CD4-positive, alpha-beta T cell (primary cell): ENCODE measurements around the gene FJX1. TPM values are rescaled to one million over a fixed set of nuclear protein-coding genes. Genes with fewer than 3 reads are reported as not detected.

Source experiments
- ATAC-seq: fragments of 200-7000 bp; cut with Tn5 transposase; one replicate; pipeline ENCODE4 v1.10.0; 2022; ENCODE audit warnings: mild to moderate bottlenecking; ENCODE audit not compliant: poor library complexity
- CTCF ChIA-PET: fragments of 350-600 bp; sonication (Branson Sonifier 250); formaldehyde crosslinking; loops from one replicate; lab custom pipeline; 2021; ENCODE audit warnings: antibody characterized with exemption, inconsistent platforms; lab: Charles Lee
- POLR2A ChIA-PET: fragments of 350-600 bp; sonication (Branson Sonifier 250); formaldehyde crosslinking; loops from one replicate; lab custom pipeline; 2021; ENCODE audit warnings: antibody characterized with exemption, inconsistent platforms; lab: Charles Lee
- DNase-seq, 14 experiments: peaks; one replicate each; pipeline ENCODE4 v3.0.0-alpha.2; 2013 to 2020; ENCODE audit warnings: mixed read lengths in 2 of 14
- H3K27ac ChIP-seq, 2 donors: one replicate each; pipeline versions ENCODE4 v1.5.1 to v1.7.0; 2013; ENCODE audit warnings: low read length in 2 of 2, low read depth in 1 of 2, mild to moderate bottlenecking in 1 of 2
- H3K27me3 ChIP-seq, 2 experiments: 1 replicate in 1 of 2; 2 replicates in 1 of 2; pipeline versions ENCODE4 v1.6.1 to v1.7.0; 2013; ENCODE audit warnings: low read length in 2 of 2, control low read depth in 1 of 2, mild to moderate bottlenecking in 1 of 2, moderate library complexity in 1 of 2; ENCODE audit not compliant: insufficient read depth in 2 of 2, control insufficient read depth in 1 of 2
- H3K36me3 ChIP-seq: one replicate; pipeline ENCODE4 v1.6.1; 2013; ENCODE audit warnings: low read length, control low read depth; ENCODE audit not compliant: insufficient read depth
- H3K4me1 ChIP-seq: one replicate; pipeline ENCODE4 v1.6.1; 2013; ENCODE audit warnings: low read length, control low read depth; ENCODE audit not compliant: insufficient read depth
- H3K4me3 ChIP-seq: one replicate; pipeline ENCODE4 v1.5.1; 2013; ENCODE audit warnings: mild to moderate bottlenecking, low read length, moderate library complexity
- H3K9me3 ChIP-seq, 2 experiments: 1 replicate in 1 of 2; 2 replicates in 1 of 2; pipeline versions ENCODE4 v1.6.1 to v1.7.0; 2013; ENCODE audit warnings: low read length in 2 of 2, mild to moderate bottlenecking in 2 of 2, control low read depth in 1 of 2, moderate library complexity in 1 of 2; ENCODE audit not compliant: control insufficient read depth in 1 of 2, insufficient read depth in 1 of 2
- H3K27ac Mint-ChIP-seq: one replicate; pipeline ENCODE4 v1.8.0; 2020; ENCODE audit warnings: mixed read lengths
- H3K27me3 Mint-ChIP-seq: one replicate; pipeline ENCODE4 v1.8.0; 2021; ENCODE audit warnings: mixed read lengths
- H3K36me3 Mint-ChIP-seq: one replicate; pipeline ENCODE4 v1.8.0; 2021; ENCODE audit warnings: low read depth, mixed read lengths
- H3K4me1 Mint-ChIP-seq: one replicate; pipeline ENCODE4 v1.8.0; 2021; ENCODE audit warnings: low read depth, mixed read lengths
- H3K4me3 Mint-ChIP-seq: one replicate; pipeline ENCODE4 v1.8.0; 2020; ENCODE audit warnings: mild to moderate bottlenecking, mixed read lengths
- H3K9me3 Mint-ChIP-seq: one replicate; pipeline ENCODE4 v1.8.0; 2020; ENCODE audit warnings: mixed read lengths
- intact Hi-C, 2 experiments: fragments of 100-400 bp; cut with DNase I in 1 of 2; cut with micrococcal nuclease in 1 of 2; formaldehyde crosslinking; loops; one replicate each; pipeline versions ENCODE4 v1.15.1 to v1.9.0; 2023 to 2025; cut with DNase I, micrococcal nuclease
- total RNA-seq, 174 experiments: library from RNA in 2 of 174; stranded (reverse) in 2 of 174; gene quantifications; one replicate each; pipeline ENCODE4 v1.2.3 and lab custom pipeline; 2021 to 2026
- TF ChIP-seq, protein P1 (sequence below): fragments of 200-600 bp; IDR thresholded peaks from one replicate; pipeline ENCODE4 v1.8.0; 2022; ENCODE audit warnings: antibody characterized with exemption, mild to moderate bottlenecking

FJX1 gene
- total RNA-seq, 2 experiments from 2014 or later = not detected

DNA sequence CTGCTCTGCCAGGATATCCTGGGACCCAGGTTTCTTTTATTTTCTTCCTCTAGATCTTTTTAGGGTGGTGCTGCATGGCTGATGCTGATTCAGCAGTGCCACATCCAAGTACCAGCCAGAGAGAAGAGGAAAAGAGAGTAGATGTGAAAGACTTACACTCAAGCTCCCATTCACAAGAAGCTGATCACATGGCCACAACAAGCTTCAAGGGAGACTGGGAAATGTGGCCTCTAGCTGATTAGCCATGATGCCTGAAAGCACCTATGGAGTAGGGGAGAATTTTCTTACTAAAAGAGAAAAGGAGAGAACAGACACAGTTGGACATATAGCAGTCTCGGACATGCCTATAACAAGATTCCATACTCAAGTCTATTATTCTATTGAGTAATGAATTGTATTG is 34.4 kb upstream of the FJX1 start:
- H3K36me3 Mint-ChIP-seq = no peaks in the 10 kb centered on the region
- CTCF ChIA-PET = no interaction called here
- POLR2A ChIA-PET = no interaction called here

DNA sequence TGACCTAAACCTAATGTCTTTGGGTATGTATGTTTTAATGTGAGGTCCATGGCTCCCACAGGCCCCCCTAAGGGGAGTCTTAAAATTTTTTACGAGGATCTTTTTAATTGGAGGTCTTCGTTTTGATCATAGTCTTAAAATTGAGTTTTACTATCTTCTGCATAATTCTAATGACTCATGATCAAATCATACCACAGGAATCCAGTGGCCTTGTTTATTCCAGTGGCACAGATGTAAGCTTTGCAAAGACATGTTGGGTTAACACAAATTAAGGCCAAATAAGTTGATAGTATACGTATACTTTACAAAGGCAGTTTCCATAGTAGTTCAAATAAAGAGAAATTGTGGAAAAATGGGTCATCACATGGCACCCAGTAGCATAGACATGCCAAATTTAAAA is 33.9 kb upstream of the FJX1 start:
- intact Hi-C loops = no loop called here
- TF ChIP-seq, protein P1, sequence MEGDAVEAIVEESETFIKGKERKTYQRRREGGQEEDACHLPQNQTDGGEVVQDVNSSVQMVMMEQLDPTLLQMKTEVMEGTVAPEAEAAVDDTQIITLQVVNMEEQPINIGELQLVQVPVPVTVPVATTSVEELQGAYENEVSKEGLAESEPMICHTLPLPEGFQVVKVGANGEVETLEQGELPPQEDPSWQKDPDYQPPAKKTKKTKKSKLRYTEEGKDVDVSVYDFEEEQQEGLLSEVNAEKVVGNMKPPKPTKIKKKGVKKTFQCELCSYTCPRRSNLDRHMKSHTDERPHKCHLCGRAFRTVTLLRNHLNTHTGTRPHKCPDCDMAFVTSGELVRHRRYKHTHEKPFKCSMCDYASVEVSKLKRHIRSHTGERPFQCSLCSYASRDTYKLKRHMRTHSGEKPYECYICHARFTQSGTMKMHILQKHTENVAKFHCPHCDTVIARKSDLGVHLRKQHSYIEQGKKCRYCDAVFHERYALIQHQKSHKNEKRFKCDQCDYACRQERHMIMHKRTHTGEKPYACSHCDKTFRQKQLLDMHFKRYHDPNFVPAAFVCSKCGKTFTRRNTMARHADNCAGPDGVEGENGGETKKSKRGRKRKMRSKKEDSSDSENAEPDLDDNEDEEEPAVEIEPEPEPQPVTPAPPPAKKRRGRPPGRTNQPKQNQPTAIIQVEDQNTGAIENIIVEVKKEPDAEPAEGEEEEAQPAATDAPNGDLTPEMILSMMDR = no peak
- DNase-seq = no peak
- Histone ChIP-seq H3K4me1 (no peaks in the 10 kb centered on the region), H3K36me3 (no peaks in the 10 kb centered on the region), H3K9me3 (no peaks in the 10 kb centered on the region), H3K27me3 (peaks cover 6 to 25% of the 10 kb centered on the region in 2 experiments), H3K4me3 (no peak overlapping the region), H3K27ac (no peak overlapping the region)
- Mint-ChIP-seq H3K4me3 (no peak overlapping the region), H3K27ac (no peak overlapping the region), H3K9me3 (no peaks in the 10 kb centered on the region), H3K36me3 (no peaks in the 10 kb centered on the region), H3K4me1 (no peaks in the 10 kb centered on the region), H3K27me3 (peaks cover 76% of the 10 kb centered on the region)
- ChIA-PET POLR2A (no interaction called here), CTCF (no interaction called here)
- ATAC-seq = no peak

More for the DNA sequence above, 34.4 kb upstream of the FJX1 start:
- Histone ChIP-seq H3K27me3 (peaks cover 6 to 25% of the 10 kb centered on the region in 2 experiments), H3K36me3 (no peaks in the 10 kb centered on the region), H3K9me3 (no peaks in the 10 kb centered on the region), H3K4me3 (no peak overlapping the region), H3K4me1 (no peaks in the 10 kb centered on the region), H3K27ac (no peak overlapping the region)
- DNase-seq = no peak
- TF ChIP-seq, protein P1 = no peak
- intact Hi-C loops = no loop called here
- Mint-ChIP-seq H3K4me1 (no peaks in the 10 kb centered on the region), H3K27me3 (peaks cover 71% of the 10 kb centered on the region), H3K4me3 (no peak overlapping the region), H3K27ac (no peak overlapping the region), H3K9me3 (no peaks in the 10 kb centered on the region)
- no peak for ATAC-seq

- no peak overlapping the region for H3K27ac Mint-ChIP-seq
- no peak for ATAC-seq
- H3K27me3 Mint-ChIP-seq = peaks cover 79% of the 10 kb centered on the region
- H3K27ac ChIP-seq = no peak overlapping the region
- H3K4me3 Mint-ChIP-seq = no peak overlapping the region
- POLR2A ChIA-PET = no interaction called here
- H3K27me3 ChIP-seq = peaks cover 6 to 25% of the 10 kb centered on the region in 2 experiments
- H3K9me3 ChIP-seq = no peaks in the 10 kb centered on the region
- H3K4me1 ChIP-seq = no peaks in the 10 kb centered on the region
- DNase-seq = no peak
- H3K36me3 ChIP-seq = no peaks in the 10 kb centered on the region
- CTCF ChIA-PET = no interaction called here
- no peaks in the 10 kb centered on the region for H3K36me3 Mint-ChIP-seq
- intact Hi-C loops = no loop called here
- H3K4me1 Mint-ChIP-seq = no peaks in the 10 kb centered on the region
- TF ChIP-seq, protein P1 = no peak
- no peak overlapping the region for H3K4me3 ChIP-seq
- H3K9me3 Mint-ChIP-seq = no peaks in the 10 kb centered on the region
These were observed 32.8 kb upstream of the FJX1 start for GRCh38 chr11:35585416-35585815.
